Measurements from ENCODE around the gene MED13L.

MED13L gene

DNA sequence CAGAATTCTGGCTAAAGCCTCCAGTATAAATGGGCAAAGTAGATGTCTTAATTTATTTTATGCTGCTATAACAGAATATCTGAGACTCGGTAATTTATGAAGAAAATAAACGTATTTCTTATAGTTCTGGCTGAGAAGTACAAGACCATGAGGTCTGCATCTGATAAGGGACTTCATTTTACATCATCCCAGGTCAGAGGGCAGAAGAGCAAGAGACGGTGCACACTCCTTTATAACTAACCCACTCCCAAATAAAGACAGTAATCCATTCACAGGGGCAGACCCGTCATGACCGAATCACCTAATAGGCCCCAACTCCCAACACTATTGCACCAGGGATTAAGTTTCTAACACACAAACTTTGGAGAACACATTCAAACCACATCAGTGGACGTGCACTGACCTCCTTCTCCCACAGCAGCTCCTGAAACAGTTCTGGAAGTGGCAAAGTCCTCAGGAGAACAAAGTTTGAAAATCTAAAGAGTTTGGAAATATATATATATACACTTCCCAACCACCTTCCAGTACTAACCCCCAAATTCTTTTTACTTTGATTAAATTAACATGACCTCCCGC is 116.5 kb downstream of the MED13L start:
- no peak for DNase-seq
- intact Hi-C loops (cut with DNase I): no loop called here

DNA sequence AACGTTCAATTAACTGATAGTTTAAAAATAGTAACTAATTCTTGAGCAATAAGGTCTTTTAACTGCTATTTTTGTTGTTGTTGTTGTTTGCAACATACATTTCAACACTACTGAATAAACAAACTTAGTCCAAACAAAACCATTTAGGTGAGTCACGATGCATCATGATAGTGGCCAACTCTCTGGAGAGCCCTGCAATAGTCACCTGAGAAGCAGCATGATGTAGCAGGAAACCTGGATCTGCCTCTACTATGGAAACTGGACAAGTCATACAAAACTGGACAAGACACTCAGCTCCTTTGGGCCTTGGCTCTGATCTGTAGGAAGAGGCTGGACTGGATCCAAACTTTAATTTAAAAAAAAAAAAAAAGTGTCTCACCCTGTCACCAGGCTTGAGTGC is 117.3 kb downstream of the MED13L start:
- intact Hi-C loops (cut with DNase I): no loop called here
- no peak for DNase-seq

DNA sequence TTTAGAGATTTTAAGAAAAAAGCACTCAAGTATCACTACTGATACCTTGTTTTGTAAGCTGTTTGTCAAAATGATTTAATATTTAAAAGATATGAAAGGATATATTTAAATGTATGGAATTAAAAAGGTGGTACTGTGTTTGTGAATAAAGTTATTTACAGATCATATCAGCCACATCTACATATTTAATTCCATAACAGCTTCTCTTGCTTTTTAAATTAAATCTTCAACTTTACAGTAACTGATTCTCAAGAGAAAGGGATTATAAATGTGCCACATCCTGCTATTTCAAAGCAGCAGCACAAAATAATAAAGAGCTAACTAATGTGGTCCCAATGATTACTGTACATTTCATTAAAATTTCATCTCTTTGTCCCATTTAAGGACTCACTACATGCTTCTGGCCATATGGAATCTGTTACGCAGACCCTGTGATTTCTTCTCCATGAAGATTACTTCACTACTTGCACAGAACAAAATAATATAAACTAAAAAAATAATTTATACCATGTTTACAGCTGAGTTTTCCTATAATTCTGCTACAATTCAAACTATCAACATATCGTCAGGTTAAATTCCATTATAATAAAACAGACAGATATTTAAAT is 117.8 kb downstream of the MED13L start:
- intact Hi-C loops (cut with DNase I): no loop called here
- no peak for DNase-seq

DNA sequence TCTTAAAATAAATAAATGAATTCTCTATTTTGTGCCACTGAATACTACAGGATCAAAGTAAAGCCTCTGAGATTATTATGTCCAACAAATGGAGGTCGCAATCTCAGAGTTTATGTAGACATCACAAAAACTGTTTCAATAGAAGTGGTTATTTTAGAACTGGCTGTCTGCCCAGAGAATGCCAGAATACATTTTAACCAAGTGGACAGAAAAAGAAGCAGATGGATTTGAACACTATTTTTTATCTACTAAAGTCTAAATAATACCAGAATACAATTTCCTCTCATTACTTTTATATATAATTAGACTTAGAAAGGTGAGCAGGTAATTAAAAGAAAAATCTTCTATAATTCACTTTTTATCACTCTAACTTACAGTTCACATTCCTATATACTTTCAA is 118.3 kb downstream of the MED13L start:
- intact Hi-C loops (cut with DNase I): no loop called here
- no peak for DNase-seq

DNA sequence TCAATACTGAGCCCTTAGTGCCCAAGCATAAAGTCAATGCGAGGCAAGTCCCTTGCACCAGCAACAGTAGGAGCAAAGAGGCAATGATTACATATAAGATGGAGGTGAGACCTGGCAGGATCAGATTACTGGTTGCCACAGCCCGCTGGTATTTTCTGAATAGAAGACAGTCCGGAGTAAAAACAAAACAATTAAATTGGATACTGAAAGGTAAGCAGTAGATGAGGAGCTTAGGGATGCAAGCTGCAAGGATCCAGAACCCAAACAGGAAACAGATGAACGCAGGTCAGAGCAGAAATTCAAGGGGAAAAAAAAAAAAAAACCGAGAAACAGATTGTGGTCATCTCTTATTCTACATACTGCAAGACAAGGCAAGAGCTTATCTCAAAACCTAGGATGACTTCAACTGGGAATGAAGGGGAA is 119.6 kb downstream of the MED13L start:
- intact Hi-C loops (cut with DNase I): no loop called here
- DNase-seq: no peak

DNA sequence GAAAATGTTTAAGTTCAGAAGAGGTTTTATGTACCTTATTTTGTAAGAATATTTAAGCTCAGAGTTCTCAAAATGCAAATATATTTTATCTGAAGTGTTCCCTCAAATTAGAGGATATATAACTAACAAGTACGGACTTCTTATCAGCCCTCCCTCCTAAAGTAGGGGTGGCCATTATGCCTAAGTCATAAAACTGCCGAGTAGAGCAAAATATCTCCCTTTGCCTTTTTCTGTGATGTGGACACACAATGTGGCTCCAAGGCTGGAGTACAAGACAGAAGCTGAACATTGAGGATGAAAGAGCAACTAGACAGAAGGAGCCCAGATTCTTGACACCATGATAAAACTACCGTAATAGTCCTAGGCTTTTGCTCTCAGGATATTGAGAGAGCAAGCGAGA is 120.9 kb downstream of the MED13L start:
- no peak for DNase-seq
- intact Hi-C loops (cut with DNase I): no loop called here

DNA sequence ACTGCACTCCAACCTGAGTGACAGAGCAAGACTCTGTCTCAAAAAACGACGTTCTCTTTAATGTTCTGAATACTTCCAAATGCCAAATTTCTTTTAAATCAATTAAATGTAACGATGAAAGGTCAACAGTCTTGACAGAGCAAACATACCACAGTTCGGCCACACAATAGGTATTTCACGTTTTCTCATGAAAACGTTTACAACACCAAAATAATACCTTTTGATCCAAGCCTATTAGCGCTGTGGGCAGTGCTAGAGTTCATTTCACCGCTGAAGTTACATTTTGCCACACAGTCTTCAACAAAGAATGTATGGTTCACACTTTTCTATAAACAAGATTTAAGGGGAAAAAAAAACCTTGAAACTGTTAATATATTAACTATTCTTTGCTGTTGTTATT is 122.1 kb downstream of the MED13L start:
- intact Hi-C loops (cut with DNase I): no loop called here
- DNase-seq: no peak

DNA sequence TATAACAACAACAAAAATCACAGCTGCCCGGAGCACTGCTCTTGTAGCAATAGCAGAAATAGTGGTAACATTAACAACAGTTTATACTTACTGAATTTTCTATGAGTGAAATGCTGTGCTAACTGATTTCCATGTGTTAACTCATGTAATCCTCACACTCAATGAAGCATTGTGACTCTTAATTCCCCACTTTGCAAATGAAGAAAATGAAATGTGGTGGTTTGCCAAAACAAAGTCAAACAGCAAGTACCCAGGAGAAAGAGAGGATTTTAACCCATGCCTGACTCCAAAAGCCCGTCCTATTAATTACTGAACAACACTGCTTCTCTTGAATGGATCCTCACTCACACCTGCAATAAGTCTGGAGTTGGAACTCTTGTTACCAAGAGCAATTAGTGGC is 123.5 kb downstream of the MED13L start:
- intact Hi-C loops (cut with DNase I): no loop called here
- DNase-seq: no peak

DNA sequence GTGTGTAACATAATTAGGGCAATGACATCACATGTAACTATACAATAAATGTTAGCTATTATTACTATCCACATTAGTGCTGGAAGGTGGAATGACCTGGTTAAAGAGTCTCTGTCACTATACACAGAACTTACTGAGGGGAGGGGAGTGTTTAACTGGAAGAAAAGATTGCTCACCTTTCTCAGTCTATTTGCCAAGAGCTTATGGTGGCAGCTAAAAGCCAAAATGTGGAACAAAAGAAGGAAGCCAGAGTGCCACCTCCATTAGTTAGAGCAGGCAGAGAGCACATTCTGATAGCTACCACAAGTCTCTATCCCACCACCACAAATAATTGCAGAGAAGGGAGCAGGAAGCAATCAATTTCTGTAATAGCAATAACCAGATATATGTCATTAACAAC is 124.4 kb downstream of the MED13L start:
- intact Hi-C loops (cut with DNase I): no loop called here
- no peak for DNase-seq

DNA sequence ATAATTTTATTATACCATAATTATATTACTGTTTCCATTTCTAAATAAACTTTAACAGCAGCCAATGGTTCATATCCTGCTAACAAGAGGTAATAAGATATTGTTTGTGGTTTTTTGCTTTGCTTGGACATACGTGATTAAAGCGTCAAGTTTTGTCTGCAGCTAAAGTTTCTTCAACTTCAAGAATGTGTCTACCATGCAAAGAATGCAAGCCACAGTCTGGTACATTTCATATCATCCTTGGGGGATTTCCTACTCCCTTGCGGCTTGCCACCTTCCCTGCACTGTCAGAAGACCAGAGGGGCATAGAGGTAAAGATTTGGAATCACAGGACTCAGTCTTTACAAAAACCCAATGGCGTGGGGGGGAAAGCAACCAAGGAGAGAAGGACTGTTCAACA is 125.2 kb downstream of the MED13L start:
- intact Hi-C loops (cut with DNase I): no loop called here
- no peak for DNase-seq

DNA sequence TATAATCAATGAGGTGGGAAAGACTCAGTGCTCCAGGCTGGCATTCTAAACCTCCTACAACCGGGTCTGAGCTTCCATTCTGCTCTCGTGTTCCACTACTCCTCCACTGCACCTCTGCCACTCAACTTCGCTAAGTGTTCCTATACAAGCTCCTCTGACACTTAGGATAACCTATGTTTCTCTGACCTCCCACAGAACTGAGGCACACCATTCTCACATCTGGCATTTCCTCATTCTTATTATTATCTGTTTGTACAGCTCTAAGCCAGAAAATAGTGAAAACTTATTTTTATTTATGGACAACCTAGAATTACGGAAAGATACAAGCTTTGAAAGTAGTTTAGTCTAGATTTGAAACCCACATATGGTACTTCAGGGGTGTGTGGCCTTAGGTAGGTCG is 127.0 kb downstream of the MED13L start:
- intact Hi-C loops (cut with DNase I): no loop called here
- DNase-seq: no peak

DNA sequence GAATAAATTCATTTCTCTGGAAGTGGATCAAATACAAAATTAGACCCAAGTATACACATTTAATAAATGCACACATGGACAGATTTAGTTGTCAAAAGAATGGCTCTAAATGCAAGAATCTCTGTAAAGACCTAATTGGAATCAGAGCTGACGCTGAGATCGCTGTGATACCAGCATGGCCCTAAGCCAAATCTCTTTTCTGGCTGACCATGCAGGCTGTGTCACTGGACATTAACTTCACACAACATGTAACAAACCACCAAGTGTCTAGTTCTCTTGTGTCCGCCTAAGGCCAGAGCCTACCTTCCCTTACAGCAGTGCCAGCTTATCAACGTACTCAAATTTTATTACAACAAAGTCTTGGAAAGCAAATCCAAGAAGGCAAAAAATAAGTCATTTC is 127.5 kb downstream of the MED13L start:
- intact Hi-C loops (cut with DNase I): no loop called here
- no peak for DNase-seq

DNA sequence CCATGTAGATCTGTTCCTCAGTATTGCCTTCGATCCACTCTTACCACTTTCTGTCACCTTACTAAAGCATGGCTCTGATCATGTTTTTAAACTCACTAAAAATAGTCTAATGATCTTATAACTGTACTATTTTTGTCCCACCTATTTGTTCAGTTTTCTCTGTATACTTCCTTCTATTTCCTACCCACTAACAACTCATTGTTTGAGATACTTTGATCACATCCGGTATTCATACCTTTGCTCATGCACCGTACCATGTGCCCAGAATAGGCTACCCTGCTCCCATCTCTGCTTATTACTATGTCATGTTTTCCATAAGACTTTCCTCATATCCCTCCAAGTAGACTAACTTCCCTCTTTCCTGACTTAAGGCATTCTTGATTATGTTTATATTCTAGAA is 128.6 kb downstream of the MED13L start:
- DNase-seq: no peak
- intact Hi-C loops (cut with DNase I): no loop called here

DNA sequence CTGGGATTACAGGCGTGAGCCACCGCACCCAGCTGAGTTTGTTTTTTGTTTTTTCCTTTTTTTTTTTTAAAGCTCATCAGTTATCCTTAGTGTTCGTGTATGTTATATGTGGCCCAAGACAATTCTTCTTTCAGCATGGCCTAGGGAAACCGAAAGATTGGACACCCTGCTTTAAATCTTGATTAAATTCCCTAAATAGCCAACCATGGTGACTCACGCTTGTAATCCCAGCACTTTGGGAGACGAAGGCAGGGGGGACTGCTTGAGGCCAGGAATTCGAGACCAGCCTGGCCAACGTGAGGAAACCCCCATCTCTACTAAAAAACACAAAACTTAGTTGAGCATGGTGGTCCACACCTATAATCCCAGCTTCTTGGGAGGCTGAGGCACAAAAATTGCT is 131.1 kb downstream of the MED13L start:
- DNase-seq: no peak
- intact Hi-C loops (cut with DNase I): no loop called here

DNA sequence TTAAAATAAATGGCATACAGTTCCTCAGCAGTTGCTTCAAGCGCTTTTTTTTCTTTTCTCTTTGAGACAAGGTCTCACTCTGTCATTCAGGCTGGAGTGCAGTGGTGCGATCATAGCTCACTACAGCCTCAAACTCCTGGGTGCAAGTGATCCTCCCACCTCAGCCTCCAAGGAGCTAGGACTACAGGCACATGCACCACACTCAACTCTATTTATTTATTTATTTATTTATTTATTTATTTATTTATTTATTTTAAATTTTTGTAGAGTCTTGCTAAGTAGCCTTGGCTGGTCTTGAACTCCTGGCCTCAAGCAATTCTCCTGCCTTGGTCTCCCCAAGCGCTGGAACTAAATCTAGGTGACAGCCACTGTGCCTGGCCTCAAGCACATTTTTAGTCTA is 132.0 kb downstream of the MED13L start:
- no peak for DNase-seq
- intact Hi-C loops (cut with DNase I): no loop called here

DNA sequence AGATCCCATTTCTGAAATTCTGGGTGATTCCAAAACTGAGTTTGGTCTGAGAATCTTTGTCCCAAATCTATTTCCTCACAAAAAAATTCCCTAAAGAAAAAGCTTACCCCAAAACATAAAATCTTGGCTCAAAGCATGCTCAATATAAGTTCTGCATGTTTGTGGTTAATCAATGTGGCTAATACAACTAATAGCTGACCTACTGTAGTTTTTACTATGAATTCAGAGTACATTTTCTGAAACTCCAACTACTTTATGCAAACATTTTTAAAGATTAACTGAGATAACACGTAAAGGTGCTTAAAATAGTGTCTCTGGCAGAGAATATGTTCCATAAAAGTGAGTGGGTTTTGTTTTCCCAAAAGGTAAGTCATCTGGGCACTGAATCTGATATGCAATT is 133.1 kb downstream of the MED13L start:
- DNase-seq: no peak
- intact Hi-C loops (cut with DNase I): no loop called here

DNA sequence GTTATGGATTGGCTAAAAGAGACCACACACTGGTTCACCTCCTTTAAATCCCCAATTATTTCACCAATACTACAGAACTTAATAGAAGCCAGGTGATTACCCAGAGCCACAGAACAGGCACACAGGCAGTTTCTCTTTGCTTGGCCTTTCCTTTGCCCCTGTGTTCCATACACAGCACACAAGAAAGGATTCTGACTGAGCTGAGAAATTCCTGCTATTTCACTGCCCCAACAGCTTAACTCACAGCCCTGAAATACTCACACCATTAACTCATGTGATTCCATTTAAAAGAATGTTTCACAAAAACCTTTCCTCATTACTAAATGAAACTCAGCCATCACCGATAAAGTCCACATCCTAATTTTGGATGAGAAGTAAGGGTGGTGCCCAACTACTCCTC is 133.6 kb downstream of the MED13L start:
- intact Hi-C loops (cut with DNase I): no loop called here

DNA sequence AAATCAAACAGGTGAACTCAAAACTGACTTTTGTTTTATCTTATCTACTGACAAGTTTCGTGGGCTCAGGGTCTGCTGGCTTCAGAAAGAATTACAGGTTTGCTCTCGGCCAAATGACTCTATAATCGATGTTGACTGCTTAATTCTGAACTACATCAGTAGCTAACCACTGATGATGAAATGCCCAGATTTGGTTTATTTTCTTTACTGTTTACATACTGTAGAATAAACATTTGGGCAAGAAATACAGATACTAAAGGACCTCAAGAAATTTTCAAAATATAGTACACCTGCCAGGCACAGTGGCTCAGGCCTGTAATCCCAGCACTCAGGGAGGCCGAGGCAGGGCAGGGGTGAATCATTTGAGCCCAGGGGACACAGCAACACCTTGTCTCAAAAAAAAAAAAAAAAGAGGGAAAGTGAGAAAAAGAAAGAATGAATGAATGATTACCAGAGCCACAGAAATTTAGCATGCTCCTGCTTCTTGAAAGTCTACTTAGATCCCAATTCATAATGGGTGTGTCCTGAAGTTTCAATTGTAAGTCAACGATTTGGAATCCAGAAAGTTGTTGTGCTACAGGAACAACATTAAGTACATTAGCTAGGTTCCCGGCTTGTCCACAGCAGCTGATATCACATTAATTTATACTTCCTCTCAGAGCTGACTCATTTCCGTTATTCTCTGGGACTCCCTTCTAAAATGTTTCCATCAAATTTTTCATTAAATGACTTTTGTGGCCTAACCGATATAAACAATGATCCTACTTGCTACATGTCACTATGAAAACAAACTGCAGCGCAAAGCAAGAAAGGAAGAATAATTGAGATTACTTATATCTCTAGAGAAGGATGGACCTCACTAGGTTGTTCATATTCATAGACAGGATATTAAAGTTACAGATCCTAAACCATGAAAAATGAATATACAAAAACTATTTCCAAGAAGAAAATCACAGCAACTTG is 134.3 kb downstream of the MED13L start:
- no peak for DNase-seq
- intact Hi-C loops (cut with DNase I): no loop called here

More for the DNA sequence above, 133.6 kb downstream of the MED13L start:
- DNase-seq: no peak

DNA sequence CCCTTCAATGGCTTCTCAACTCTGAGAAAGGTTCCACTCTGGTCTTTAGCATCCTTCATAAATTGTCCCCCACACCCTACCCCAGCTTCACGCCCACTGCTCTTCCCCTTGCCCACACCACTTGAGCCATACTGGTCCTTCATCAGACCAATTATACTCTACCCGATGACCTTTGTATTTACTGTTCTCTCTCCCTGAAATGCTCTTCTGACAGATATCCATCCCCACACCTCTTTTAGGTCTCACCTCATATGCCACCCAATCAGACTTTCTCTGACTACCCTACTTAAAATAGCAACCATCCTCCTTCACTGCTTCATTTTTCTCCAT is 135.7 kb downstream of the MED13L start:
- DNase-seq: no peak
- intact Hi-C loops (cut with DNase I): loop anchor here (2.0 kb wide), 1 partner anchor 95 kb away; no protein-coding TSS in a partner anchor

DNA sequence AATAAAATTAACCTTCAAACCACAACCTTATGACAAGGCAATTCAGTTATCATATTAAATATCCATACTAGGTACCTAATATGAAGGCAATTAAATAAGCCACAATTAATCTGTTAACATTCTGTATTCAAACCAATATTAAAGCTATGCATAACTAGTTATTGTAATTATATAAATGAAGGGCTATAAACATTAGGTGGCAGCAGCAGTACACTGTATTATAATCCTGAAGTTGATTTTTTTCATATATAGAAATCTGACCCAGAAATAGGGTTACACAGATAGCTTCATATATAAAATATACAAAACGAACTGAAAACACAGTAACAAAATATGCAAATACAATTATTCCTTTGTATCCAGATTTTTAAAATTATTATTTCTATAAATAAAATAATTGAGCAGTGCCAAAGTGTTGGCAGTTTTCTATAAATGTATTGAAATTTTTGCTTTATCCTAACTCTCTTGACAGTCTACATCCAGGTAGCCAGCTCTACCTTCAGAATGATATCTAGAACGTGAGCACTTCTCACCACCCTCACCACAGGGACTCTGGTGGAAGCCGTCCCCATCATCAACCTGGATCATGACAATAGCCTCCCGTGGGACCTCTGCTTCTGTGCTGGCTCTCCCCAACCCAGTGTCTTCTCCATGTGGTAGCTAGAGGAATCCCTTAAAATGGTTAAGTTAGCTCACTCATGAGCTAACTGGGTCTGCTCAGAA is 136.2 kb downstream of the MED13L start:
- no peak for DNase-seq
- intact Hi-C loops (cut with DNase I): loop anchor here (2.0 kb wide), 1 partner anchor 96 kb away; no protein-coding TSS in a partner anchor

DNA sequence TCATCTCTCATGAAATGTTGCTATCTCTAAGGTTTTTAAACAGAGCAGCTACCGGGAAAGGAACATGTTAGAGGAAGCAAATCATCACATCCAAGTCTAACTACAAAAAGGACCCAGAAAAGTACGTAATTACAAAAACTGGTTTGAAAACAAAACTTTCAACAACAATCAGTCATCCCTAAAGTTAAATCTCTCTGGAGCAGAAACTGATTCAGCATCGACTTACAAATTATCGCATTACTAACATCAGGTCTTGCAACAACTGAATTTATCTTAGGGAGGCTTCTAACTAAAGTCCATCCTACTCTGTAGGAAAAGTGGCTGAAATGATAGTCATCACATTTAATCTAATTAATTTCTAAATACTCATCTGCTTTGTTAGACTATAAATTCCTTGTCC is 137.0 kb downstream of the MED13L start:
- intact Hi-C loops (cut with DNase I): loop anchor here (2.0 kb wide), 1 partner anchor 96 kb away; no protein-coding TSS in a partner anchor
- no peak for DNase-seq
